Measurements from ENCODE around the gene PXYLP1.
"Not testable (repeated sequence)": the region's sequence is repeated elsewhere in the genome, so short reads cannot be mapped to it uniquely, and the experiment has no call there.

PXYLP1 gene

GRCh38 chr3:141231101-141231951 is at the start of gene PXYLP1:
Gene PXYLP1 (plus strand): TSS chr3:141231825. CDS start chr3:141260176, 28,351 bp downstream.
- FAIRE-seq (peak; percentile 84), DNase-seq (ENCODE audit: insufficient read length, low spot score) (peak; percentile 94)

GRCh38 chr3:141183606-141184005 is 48.0 kb upstream of the PXYLP1 start:
- no peak for DNase-seq (ENCODE audit: insufficient read length, low spot score)
- no peak for FAIRE-seq

GRCh38 chr3:141184430-141184829 is 47.2 kb upstream of the PXYLP1 start:
- no peak for FAIRE-seq
- no peak for DNase-seq (ENCODE audit: insufficient read length, low spot score)

- no peak for FAIRE-seq
- no peak for DNase-seq (ENCODE audit: insufficient read length, low spot score)
Measured at GRCh38 chr3:141191097-141191749, 40.4 kb upstream of the PXYLP1 start.

- FAIRE-seq = peak; percentile 99
- peak; percentile 62 for DNase-seq (ENCODE audit: insufficient read length, low spot score)
Measured at GRCh38 chr3:141192345-141192744, 39.3 kb upstream of the PXYLP1 start.

GRCh38 chr3:141193066-141193830 is 38.4 kb upstream of the PXYLP1 start:
- no peak for FAIRE-seq
- no peak for DNase-seq (ENCODE audit: insufficient read length, low spot score)

GRCh38 chr3:141201122-141201521 is 30.5 kb upstream of the PXYLP1 start:
- no peak for DNase-seq (ENCODE audit: insufficient read length, low spot score)
- FAIRE-seq = no peak

- no peak for DNase-seq (ENCODE audit: insufficient read length, low spot score)
- no peak for FAIRE-seq
Measured at GRCh38 chr3:141202682-141203081, 28.9 kb upstream of the PXYLP1 start.

- no peak for DNase-seq (ENCODE audit: insufficient read length, low spot score)
Measured at GRCh38 chr3:141203866-141204265, 27.8 kb upstream of the PXYLP1 start.

GRCh38 chr3:141204343-141204742 is 27.3 kb upstream of the PXYLP1 start:
- no peak for DNase-seq (ENCODE audit: insufficient read length, low spot score)
- FAIRE-seq = no peak

More at GRCh38 chr3:141203866-141204265, 27.8 kb upstream of the PXYLP1 start:
- FAIRE-seq = no peak

- not testable (repeated sequence) for FAIRE-seq; DNase-seq (ENCODE audit: insufficient read length, low spot score)
Measured at GRCh38 chr3:141211306-141211705, 20.3 kb upstream of the PXYLP1 start.

GRCh38 chr3:141212101-141212500 is 19.5 kb upstream of the PXYLP1 start:
- DNase-seq (ENCODE audit: insufficient read length, low spot score) = no peak
- no peak for FAIRE-seq

GRCh38 chr3:141212555-141212954 is 19.1 kb upstream of the PXYLP1 start:
- FAIRE-seq (no peak), DNase-seq (ENCODE audit: insufficient read length, low spot score) (no peak)

- FAIRE-seq (no peak), DNase-seq (ENCODE audit: insufficient read length, low spot score) (no peak)
Measured at GRCh38 chr3:141216975-141217374, 14.7 kb upstream of the PXYLP1 start.

GRCh38 chr3:141217389-141217788 is 14.2 kb upstream of the PXYLP1 start:
- no peak for DNase-seq (ENCODE audit: insufficient read length, low spot score)
- no peak for FAIRE-seq

GRCh38 chr3:141218162-141218835 is 13.3 kb upstream of the PXYLP1 start:
- DNase-seq (ENCODE audit: insufficient read length, low spot score) = no peak

GRCh38 chr3:141218926-141219325 is 12.7 kb upstream of the PXYLP1 start:
- FAIRE-seq (no peak), DNase-seq (ENCODE audit: insufficient read length, low spot score) (no peak)

More at GRCh38 chr3:141218162-141218835, 13.3 kb upstream of the PXYLP1 start:
- no peak for FAIRE-seq

- DNase-seq (ENCODE audit: insufficient read length, low spot score) (no peak), FAIRE-seq (no peak)
Measured at GRCh38 chr3:141223673-141224166, 7.9 kb upstream of the PXYLP1 start.

- no peak for DNase-seq (ENCODE audit: insufficient read length, low spot score)
- no peak for FAIRE-seq
Measured at GRCh38 chr3:141225939-141226338, 5.7 kb upstream of the PXYLP1 start.

- DNase-seq (ENCODE audit: insufficient read length, low spot score) (no peak), FAIRE-seq (no peak)
Measured at GRCh38 chr3:141227216-141227615, 4.4 kb upstream of the PXYLP1 start.

Data from GM19239 (cell line).